HG03060 (cell line): ENCODE results near the gene MYPOP.

Experiments used
- ATAC-seq: cut with Tn5 transposase; IDR thresholded peaks from one replicate; pipeline ENCODE4 v1.9.1; 2021; ENCODE audit warnings: low read depth, moderate number of reproducible peaks; ENCODE audit not compliant: unreplicated experiment

The MYPOP gene

GRCh38 chr19:45901912-45902650, at the start of gene MYPOP:
MYPOP (minus strand) TSS chr19:45902613; CDS start chr19:45901773, 840 bp downstream.
- ATAC-seq = no peak

DNA sequence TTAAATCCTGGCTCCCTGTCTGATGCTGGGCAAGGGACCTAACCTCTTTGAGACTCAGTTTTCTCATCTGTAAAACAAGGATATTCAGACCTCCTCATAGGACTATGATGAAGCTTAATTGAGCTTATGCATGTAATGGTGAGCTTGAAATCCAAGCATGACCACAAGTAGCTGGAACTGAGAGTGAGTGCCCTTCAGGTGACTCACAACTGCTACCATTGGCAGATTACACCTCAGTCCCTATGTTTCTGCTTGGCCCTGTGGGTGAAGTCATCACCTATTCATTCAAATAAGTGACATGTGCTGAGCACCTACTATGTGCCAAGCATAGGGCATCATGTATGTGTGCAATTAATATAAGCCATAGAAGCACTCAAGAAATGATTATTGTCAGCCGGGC, 45.5 kb upstream of the MYPOP start:
- ATAC-seq = no peak

GRCh38 chr19:45940515-45940805, 38.0 kb upstream of the MYPOP start:
- no peak for ATAC-seq

- ATAC-seq = no peak
Observed at GRCh38 chr19:45939792-45940514, 37.5 kb upstream of the MYPOP start.

GRCh38 chr19:45938733-45939319, 36.4 kb upstream of the MYPOP start:
- ATAC-seq = no peak

GRCh38 chr19:45935267-45935666, 32.9 kb upstream of the MYPOP start:
- no peak for ATAC-seq

DNA sequence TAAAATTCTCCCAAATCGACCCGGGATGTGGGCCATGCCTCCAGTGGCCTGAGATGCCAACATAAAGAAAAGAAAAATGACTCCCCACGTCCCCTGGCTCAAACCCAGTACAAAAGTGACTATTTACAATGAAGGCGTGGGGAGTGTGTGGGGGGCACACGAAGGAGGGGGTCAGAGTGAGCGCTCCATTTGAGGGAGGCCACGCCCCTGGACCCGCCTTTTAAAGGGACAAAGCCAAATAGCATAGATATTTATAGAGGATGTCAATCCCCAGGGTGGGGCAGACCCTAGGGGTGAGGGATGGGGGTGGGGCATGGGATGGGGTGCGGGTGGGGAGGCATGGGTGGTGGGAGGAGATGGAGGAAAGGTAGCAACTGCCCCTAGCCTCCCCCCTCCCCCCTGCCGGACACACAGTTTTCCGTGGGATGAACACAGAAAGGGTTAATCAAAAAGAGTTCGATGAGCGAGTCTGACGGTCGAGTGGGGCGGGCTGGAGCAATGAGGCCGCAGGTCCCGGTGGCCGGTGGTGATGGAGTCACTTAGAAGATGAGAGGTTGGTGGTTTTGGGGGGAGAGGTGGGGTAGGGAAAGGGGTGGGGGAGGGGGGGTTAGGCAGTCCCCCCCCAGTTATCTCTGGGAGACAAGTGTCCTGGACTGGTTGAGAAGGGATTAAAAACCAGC, 32.3 kb upstream of the MYPOP start:
- ATAC-seq = no peak

- ATAC-seq = no peak
Observed at GRCh38 chr19:45933759-45934158, 31.3 kb upstream of the MYPOP start.

GRCh38 chr19:45931055-45931454, 28.6 kb upstream of the MYPOP start:
- ATAC-seq = no peak

- ATAC-seq = no peak
Observed at GRCh38 chr19:45929247-45929646, 26.8 kb upstream of the MYPOP start.

DNA sequence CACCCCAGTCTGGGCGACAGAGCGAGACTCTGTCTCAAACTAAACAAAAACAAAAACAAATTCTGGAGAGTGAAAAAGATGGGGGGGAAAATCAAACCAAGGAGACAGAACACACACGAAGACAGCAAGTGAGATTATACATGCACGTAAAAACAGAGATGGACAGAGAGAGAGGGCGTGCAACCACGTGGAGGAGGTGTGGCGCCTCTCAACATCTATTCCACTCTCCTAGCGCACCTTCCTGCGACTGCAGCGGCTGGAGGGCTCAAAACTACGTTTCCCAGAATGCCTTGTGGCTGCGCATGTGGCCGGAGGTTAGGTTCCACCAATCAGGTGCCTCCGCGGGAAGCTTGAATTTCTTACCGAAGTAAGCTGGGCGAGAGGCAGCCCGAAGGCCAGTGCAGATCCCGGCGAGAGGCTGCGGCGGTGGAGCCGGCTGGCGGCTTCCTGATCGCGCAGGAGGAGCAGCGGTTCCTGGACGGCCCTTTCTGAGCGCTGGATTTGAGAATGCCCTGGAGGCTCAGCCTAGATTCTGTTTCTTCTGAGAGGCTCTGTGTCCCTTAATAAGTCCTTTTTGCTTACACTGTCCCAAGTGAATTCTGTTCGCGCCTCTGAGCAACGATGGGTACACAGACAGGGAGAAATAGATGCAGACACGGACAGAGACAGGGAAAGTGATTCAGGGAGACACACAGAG, 25.3 kb upstream of the MYPOP start:
- ATAC-seq = no peak

GRCh38 chr19:45924891-45925447, 22.6 kb upstream of the MYPOP start:
- no peak for ATAC-seq

- ATAC-seq = no peak
Observed at GRCh38 chr19:45922281-45922680, 19.9 kb upstream of the MYPOP start.

GRCh38 chr19:45920458-45920857, 18.0 kb upstream of the MYPOP start:
- ATAC-seq = no peak

- no peak for ATAC-seq
Observed at GRCh38 chr19:45919678-45920077, 17.3 kb upstream of the MYPOP start.

DNA sequence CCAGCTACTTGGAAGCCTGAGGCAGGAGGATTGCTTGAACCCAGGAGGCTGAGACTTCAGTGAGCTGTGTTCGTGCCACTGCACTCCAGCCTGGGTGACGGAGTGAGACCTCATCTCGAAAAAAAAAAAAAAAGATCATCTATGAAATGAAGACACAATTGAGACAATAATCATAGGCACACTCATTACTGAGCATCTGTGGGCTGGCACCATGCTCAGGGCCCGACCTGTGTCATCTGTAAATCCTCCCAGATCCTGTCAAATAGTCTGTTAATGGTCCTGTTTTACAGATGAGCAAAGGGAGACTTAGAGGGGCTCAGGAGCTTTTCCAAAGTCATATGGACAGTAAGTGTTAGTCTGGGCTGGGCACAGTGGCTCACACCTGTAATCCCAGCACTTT, 16.3 kb upstream of the MYPOP start:
- no peak for ATAC-seq

GRCh38 chr19:45917421-45918091, 15.1 kb upstream of the MYPOP start:
- ATAC-seq = no peak

- no peak for ATAC-seq
Observed at GRCh38 chr19:45913874-45914830, 11.7 kb upstream of the MYPOP start, which contains the start of gene NANOS2. NANOS2 (minus strand) TSS chr19:45914778; CDS start chr19:45914693, 85 bp downstream.

- no peak for ATAC-seq
Observed at GRCh38 chr19:45911291-45911690, 8.9 kb upstream of the MYPOP start.
